Measurements from ENCODE around the gene AGAP4.
"Not testable (repeated sequence)": the region's sequence is repeated elsewhere in the genome, so short reads cannot be mapped to it uniquely, and the experiment has no call there.

Gene AGAP4

DNA sequence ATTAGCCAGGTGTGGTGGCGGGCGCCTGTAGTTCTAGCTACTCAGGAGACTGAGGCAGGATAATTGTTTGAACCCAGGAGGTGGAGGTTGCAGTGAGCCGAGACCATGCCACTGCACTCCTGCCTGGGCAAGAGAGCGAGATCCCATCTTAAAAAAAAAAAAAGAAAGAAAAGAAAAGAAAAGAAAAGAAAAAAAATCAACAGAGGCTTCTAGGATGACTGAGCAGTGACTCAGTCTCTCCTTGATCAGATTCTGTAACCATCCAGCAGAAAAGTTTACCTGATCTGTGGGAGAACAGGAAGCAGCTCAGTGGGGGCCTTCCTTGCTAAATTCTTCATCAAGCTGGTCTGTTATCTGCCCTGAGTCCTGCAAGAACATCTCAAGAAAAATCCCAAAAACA, 33.2 kb downstream of the AGAP4 start:
- H3K4me1 Mint-ChIP-seq (ENCODE audit: low read depth); H3K27me3 Mint-ChIP-seq (ENCODE audit: low read depth); DNase-seq (ENCODE audit: low spot score); H3K9me3 Mint-ChIP-seq; H3K36me3 Mint-ChIP-seq (ENCODE audit: low read depth); H3K4me3 Mint-ChIP-seq; H3K27ac Mint-ChIP-seq: not testable (repeated sequence)

DNA sequence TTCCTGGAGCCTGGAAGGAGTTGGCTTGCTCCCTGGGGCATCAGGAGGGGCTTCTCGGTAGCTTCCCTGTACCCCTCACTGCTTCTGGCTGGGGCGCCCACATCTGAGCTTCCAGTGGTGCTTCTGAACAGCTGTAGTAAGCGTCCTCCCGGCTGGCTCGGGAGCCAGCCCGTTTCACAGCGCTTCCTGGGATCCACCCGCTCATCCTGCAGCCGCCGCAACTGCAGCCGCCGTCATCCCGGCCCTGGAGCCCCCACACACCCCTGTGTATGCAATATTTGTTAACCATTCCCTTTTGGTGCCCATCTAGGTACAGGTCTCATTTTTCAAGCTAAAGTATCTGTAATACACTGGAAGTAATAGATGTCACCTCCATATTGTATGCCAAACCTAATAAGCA, 34.3 kb downstream of the AGAP4 start:
- not testable (repeated sequence) for H3K4me1 Mint-ChIP-seq (ENCODE audit: low read depth); H3K9me3 Mint-ChIP-seq; H3K27ac Mint-ChIP-seq; H3K36me3 Mint-ChIP-seq (ENCODE audit: low read depth); DNase-seq (ENCODE audit: low spot score); H3K4me3 Mint-ChIP-seq; H3K27me3 Mint-ChIP-seq (ENCODE audit: low read depth)

DNA sequence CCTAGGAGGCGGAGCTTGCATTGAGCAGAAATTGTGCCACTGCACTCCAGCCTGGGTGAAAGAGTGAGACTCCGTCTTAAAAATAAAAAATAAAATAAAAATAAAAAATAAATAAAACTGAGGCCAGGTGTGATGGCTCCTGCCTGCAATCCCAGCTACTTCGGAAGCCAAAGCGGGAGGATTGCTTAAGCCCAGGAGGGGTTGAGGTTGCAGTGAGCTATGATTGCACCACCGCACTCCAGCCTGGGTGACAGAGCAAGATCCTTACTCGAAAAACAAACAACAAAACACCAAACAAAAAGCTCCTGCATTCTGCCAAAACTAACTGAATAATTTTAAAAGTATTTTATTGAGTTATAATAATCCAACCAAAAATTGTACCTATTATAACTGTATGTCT, 36.2 kb downstream of the AGAP4 start:
- Mint-ChIP-seq H3K9me3 (no peaks in the 10 kb centered on the region), H3K36me3 (ENCODE audit: low read depth) (no peaks in the 10 kb centered on the region), H3K27ac (no peak overlapping the region), H3K4me1 (ENCODE audit: low read depth) (no peaks in the 10 kb centered on the region), H3K27me3 (ENCODE audit: low read depth) (peaks cover 10% of the 10 kb centered on the region), H3K4me3 (no peak overlapping the region)
- DNase-seq (ENCODE audit: low spot score) = no peak

DNA sequence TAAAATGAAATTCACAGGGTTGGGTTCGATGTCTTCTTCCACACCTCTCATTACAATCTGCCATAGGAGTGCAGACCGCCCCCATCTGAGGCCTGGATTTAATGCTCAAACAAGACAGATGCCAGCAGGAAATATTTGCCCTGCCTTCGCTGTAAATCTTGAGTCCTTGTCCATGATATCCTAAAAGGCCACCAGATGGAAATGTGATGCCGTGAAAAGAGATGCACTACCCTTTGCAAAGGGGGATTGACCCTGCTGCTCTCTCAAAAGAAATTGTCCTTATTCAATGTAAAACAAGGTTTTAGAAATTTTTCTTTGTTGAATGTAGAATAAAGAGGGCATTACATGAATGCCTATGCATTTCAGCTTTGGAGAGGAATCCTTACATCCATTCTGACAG, 37.5 kb downstream of the AGAP4 start:
- peaks cover 12% of the 10 kb centered on the region for H3K27me3 Mint-ChIP-seq (ENCODE audit: low read depth)
- no peak overlapping the region for H3K4me3 Mint-ChIP-seq
- H3K9me3 Mint-ChIP-seq = no peaks in the 10 kb centered on the region
- H3K27ac Mint-ChIP-seq = no peak overlapping the region
- H3K36me3 Mint-ChIP-seq (ENCODE audit: low read depth) = no peaks in the 10 kb centered on the region
- DNase-seq (ENCODE audit: low spot score) = no peak
- no peaks in the 10 kb centered on the region for H3K4me1 Mint-ChIP-seq (ENCODE audit: low read depth)

DNA sequence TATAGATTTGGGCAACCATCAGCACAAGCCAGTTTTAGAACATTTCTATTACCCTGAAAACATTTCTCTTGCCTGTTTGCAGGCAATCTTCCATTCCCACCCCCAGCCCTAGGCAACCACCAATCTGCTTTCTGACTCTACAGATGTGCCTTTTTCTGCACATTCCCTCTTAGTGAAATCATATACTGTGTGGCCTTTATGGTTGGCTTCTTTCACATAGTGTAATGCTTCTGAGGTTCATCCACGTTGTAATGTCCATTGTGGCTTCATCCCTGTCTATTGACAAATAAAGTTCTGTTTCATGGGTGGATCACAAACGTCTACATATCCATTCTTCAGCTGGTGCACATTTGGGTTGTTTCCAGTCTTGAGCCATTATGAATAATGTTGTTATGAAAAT, 42.3 kb downstream of the AGAP4 start:
- not testable (repeated sequence) for DNase-seq (ENCODE audit: low spot score); H3K9me3 Mint-ChIP-seq; H3K4me1 Mint-ChIP-seq (ENCODE audit: low read depth); H3K4me3 Mint-ChIP-seq; H3K27ac Mint-ChIP-seq; H3K36me3 Mint-ChIP-seq (ENCODE audit: low read depth)
- peaks cover 17% of the 10 kb centered on the region for H3K27me3 Mint-ChIP-seq (ENCODE audit: low read depth)

DNA sequence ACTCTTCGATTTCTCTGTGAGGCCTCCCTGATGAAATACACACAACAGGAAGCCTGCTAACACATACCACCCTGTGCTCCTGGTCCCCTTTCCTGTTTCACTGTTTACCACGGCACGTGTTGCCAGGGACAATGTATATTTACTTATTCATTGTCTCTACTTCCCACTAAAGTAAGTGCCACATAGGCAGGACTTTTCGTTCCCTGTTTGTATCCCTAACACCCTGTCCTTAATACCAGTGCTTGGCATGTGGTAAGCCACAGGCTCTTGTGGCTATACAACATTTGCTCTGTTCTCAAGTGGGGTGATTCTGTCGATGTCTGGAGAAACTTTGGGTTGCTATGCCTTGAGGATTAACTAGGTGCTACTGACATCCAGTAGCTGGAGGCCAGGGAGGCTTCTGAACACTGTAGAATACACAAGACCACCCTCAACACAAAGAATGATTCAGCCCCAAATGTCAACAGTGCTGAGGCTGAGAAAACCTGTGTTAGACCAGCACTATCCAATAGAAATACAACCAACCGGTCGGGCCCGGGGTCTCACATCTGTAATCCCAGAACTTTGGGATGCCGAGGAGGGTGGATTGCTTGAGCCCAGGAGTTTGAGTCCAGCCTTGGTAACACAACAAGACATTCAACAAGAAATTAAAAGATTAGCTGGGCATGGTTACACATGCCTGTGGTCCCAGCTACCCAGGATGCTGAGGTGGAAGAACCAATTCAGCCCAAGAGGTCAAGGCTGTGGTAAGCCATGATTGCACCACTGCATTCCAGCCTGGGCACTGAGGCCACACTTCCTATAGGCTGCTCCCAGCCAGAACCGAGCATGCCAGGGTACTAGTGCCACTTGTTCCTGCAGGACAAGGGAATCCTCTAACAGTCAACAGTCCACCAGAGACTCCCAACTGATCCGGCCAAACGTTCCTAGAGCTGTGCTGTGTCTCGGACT, 44.0 kb downstream of the AGAP4 start:
- DNase-seq (ENCODE audit: low spot score) = not testable (repeated sequence)

DNA sequence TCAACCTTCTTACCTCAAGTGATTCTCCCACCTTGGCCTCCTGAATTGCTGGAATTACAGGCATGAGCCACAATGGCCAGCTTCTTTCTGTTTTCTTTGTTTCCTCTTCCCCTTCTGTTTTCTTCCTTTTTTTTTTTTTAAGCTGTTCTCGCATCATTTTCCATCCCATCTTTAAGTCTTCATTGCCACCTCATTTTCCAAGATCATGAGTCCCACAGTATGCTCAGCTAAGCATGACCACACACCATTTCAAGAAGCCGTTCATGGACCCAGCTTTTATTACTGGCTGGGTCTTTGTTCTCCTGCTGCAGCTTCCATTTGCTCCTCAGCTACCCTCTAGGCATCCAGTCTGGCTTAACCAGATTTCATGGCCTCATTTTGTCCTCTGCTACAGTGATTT, 52.5 kb downstream of the AGAP4 start:
- H3K4me1 Mint-ChIP-seq (ENCODE audit: low read depth); H3K27me3 Mint-ChIP-seq (ENCODE audit: low read depth); H3K9me3 Mint-ChIP-seq; DNase-seq (ENCODE audit: low spot score); H3K4me3 Mint-ChIP-seq; H3K27ac Mint-ChIP-seq; H3K36me3 Mint-ChIP-seq (ENCODE audit: low read depth): not testable (repeated sequence)

More for the DNA sequence above, 44.0 kb downstream of the AGAP4 start:
- H3K4me3 Mint-ChIP-seq; H3K36me3 Mint-ChIP-seq (ENCODE audit: low read depth); H3K9me3 Mint-ChIP-seq; H3K27ac Mint-ChIP-seq; H3K4me1 Mint-ChIP-seq (ENCODE audit: low read depth): not testable (repeated sequence)
- H3K27me3 Mint-ChIP-seq (ENCODE audit: low read depth) = peaks cover 17% of the 10 kb centered on the region

DNA sequence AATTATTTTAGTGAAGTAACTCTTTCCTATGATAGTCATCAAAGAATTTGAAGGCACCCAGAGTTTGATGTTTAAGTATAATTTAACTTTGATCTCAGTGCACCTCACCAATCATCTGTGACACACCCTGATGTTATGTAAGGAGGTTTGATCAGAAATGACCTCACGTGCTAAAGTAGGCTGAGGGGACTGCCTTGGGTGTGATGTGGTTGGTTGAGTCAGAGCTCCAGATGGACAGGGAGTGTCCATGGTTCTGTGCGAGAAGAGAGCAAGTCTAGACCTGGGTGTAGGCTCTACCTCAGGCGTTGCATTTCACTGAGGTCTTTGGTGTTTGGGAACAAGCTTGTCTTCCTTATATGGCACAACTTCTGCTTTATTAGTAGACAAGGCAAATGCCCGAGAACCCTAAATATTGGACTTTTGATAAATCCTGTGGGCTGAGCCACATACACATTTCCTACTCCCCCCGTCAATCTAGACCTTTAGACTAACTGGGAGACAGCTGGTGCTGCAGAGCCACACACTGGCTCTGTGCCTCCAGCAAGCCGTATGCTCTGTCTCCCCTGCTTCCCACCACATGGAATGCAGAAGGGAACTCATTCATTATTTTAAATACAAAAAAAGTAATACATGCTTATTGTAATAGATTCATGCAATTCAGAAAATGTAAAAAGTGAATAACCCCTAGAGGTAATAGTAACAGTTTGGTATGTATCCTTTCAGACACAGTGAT, 56.4 kb downstream of the AGAP4 start:
- H3K27me3 Mint-ChIP-seq (ENCODE audit: low read depth) = not testable (repeated sequence)
- H3K36me3 Mint-ChIP-seq (ENCODE audit: low read depth) = peaks cover 20% of the 10 kb centered on the region

DNA sequence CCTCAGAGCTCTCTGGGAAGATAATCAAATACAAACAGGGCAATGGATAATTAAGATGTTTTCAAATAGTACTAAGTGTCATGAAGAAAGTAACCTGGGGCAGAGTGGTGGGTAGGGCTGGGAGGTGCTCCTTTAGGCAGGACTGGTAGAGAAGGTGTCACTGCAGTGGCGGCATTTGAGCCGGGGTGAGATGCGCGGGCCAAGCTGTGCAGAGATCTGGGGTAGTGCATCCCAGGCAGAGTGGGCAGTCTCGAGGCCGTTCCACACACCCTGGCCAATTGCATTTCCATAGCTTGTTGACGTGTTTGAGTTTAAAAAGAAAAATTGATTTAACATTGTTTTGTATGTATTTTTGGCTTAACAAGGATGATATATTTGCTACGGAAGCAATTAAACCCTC, 57.3 kb downstream of the AGAP4 start:
- not testable (repeated sequence) for DNase-seq (ENCODE audit: low spot score); H3K9me3 Mint-ChIP-seq; H3K27ac Mint-ChIP-seq; H3K4me1 Mint-ChIP-seq (ENCODE audit: low read depth); H3K4me3 Mint-ChIP-seq; H3K27me3 Mint-ChIP-seq (ENCODE audit: low read depth)
- H3K36me3 Mint-ChIP-seq (ENCODE audit: low read depth) = peaks cover 20% of the 10 kb centered on the region

More for the DNA sequence above, 56.4 kb downstream of the AGAP4 start:
- DNase-seq (ENCODE audit: low spot score); H3K9me3 Mint-ChIP-seq; H3K4me3 Mint-ChIP-seq; H3K4me1 Mint-ChIP-seq (ENCODE audit: low read depth); H3K27ac Mint-ChIP-seq: not testable (repeated sequence)

DNA sequence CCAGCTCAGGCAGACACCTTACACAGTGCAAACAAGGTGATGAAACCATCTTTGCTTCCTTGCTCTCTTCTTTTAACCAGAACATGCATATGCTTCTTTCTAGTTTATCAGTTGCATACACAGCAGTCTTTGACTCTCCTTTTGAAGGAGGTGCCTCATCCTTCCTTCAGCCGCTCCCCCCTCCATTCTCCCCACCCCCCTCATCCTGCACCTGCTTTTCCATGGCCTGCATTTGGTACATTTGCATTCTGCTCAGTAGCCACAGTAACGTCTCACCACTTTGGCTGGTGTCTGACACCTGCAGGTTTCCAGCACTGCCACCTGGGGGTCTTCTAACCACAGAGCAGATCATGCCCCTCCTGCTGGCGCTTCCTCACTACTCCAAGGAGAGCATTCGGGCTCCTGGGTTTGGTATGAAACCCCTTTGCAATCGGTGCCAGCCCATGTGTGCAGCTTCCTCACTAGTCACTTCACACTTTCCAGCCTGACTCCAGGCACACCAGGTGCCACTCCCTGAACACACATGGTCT, 60.0 kb downstream of the AGAP4 start:
- H3K9me3 Mint-ChIP-seq; DNase-seq (ENCODE audit: low spot score); H3K27ac Mint-ChIP-seq; H3K27me3 Mint-ChIP-seq (ENCODE audit: low read depth); H3K4me3 Mint-ChIP-seq; H3K4me1 Mint-ChIP-seq (ENCODE audit: low read depth): not testable (repeated sequence)
- H3K36me3 Mint-ChIP-seq (ENCODE audit: low read depth) = peaks cover 17% of the 10 kb centered on the region

DNA sequence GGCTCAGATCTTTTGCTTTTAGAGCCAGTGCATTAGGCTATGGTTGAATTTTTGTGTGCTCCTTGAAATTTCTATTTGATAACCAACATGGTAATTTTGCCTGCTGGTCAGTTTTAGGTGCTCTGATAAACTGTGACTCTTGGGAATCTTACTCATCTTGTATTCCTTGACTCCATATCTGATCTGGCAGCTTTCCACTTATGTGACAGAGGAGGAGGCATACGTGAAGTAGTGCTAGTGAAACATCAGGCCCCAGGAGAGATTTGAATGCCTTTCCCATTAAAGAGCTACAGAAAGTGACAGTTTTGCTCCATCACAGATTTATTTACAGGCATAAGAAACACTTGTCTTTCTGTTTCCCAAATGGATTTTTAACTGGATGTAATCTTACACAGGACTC, 61.1 kb downstream of the AGAP4 start:
- DNase-seq (ENCODE audit: low spot score); H3K4me1 Mint-ChIP-seq (ENCODE audit: low read depth); H3K27ac Mint-ChIP-seq; H3K27me3 Mint-ChIP-seq (ENCODE audit: low read depth); H3K4me3 Mint-ChIP-seq; H3K9me3 Mint-ChIP-seq: not testable (repeated sequence)
- peaks cover 17% of the 10 kb centered on the region for H3K36me3 Mint-ChIP-seq (ENCODE audit: low read depth)

All from T-helper 2 cell treated with Interferon-gamma antibody and Interleukin-4, amounts not matched to agents 5 μg/mL and 100 μg/mL, for 36 hours (primary cell).